Measurements from ENCODE around the gene BIN1.

Gene BIN1

GRCh38 chr2:127103243-127104165 is 3.5 kb downstream of the BIN1 start:
- no peak for DNase-seq

- DNase-seq, result no peak
Observed at GRCh38 chr2:127102521-127103242, 4.3 kb downstream of the BIN1 start.

GRCh38 chr2:127101756-127102477 is 5.0 kb downstream of the BIN1 start:
- no peak for DNase-seq

- DNase-seq, result no peak
Observed at GRCh38 chr2:127101048-127101611, 5.8 kb downstream of the BIN1 start.

GRCh38 chr2:127100251-127101047 is 6.5 kb downstream of the BIN1 start:
- no peak for DNase-seq

GRCh38 chr2:127098711-127099110 is 8.2 kb downstream of the BIN1 start:
- no peak for DNase-seq

- no peak for DNase-seq
Observed at GRCh38 chr2:127097841-127098651, 8.9 kb downstream of the BIN1 start.

- no peak for DNase-seq
Observed at GRCh38 chr2:127097471-127097765, 9.5 kb downstream of the BIN1 start.

- no peak for DNase-seq
Observed at GRCh38 chr2:127096718-127097470, 10.1 kb downstream of the BIN1 start.

GRCh38 chr2:127096280-127096679 is 10.7 kb downstream of the BIN1 start:
- DNase-seq, result no peak

- no peak for DNase-seq
Observed at GRCh38 chr2:127095784-127096183, 11.2 kb downstream of the BIN1 start.

- DNase-seq, result no peak
Observed at GRCh38 chr2:127095367-127095641, 11.7 kb downstream of the BIN1 start.

- no peak for DNase-seq
Observed at GRCh38 chr2:127094509-127095366, 12.2 kb downstream of the BIN1 start.

- DNase-seq, result no peak
Observed at GRCh38 chr2:127093648-127094210, 13.2 kb downstream of the BIN1 start.

- no peak for DNase-seq
Observed at GRCh38 chr2:127092901-127093516, 13.9 kb downstream of the BIN1 start.

GRCh38 chr2:127092306-127092705 is 14.6 kb downstream of the BIN1 start:
- no peak for DNase-seq

GRCh38 chr2:127091886-127092285 is 15.1 kb downstream of the BIN1 start:
- no peak for DNase-seq

- no peak for DNase-seq
Observed at GRCh38 chr2:127091148-127091547, 15.8 kb downstream of the BIN1 start.

All from activated gamma-delta T cell treated with Interleukin-2 at 50 U/mL for 16 hours (primary cell).